Measurements from ENCODE around the gene CDK15.
A peak's percentile ranks its signal among the peaks of the same experiment; 100 is the strongest.

Gene CDK15

GRCh38 chr2:201909961-201910361 is 103.6 kb downstream of the CDK15 start:
- no peaks in the 10 kb centered on the region for H4K20me1 ChIP-seq (ENCODE audit: insufficient read depth, low read length)
- peak overlapping the region; percentile 67; the same call in 1 of the 2 replicates for H3K27ac ChIP-seq (ENCODE audit: low read length)
- TF ChIP-seq EZH2 (optimal IDR thresholded peaks at IDR 0.05; ENCODE audit: low read depth, low read length) (no peak), EZH2phosphoT487 (IDR thresholded peaks at IDR 0.05; ENCODE audit: low read length) (no peak), CTCF (IDR thresholded peaks at IDR 0.05; ENCODE audit: low read length) (no peak)
- no peaks in the 10 kb centered on the region for H3K36me3 ChIP-seq (replicated peaks; ENCODE audit: insufficient read depth, low read length)
- H3K9ac ChIP-seq (ENCODE audit: low read length), result peak overlapping the region; percentile 28; the same call in 1 of the 2 replicates
- peak overlapping the region; percentile 57 for H3K4me3 ChIP-seq (ENCODE audit: low read length)
- H3K9me3 ChIP-seq (replicated peaks; ENCODE audit: insufficient read depth, low read length), result no peaks in the 10 kb centered on the region
- peaks cover 17% of the 10 kb centered on the region for H3K4me1 ChIP-seq (ENCODE audit: low read length)
- H3K4me2 ChIP-seq (ENCODE audit: low read depth, low read length), result peak overlapping the region; percentile 83
- H2AFZ ChIP-seq (ENCODE audit: low read length), result peak overlapping the region; percentile 32
- peak; percentile 72 for DNase-seq
- no peaks in the 10 kb centered on the region for H3K27me3 ChIP-seq (replicated peaks; ENCODE audit: insufficient read depth, low read length)
- H3K79me2 ChIP-seq (ENCODE audit: low read length), result no peaks in the 10 kb centered on the region
- peaks cover 18% of the 10 kb centered on the region for H3F3A ChIP-seq (ENCODE audit: insufficient read depth, low read length)
- no peaks in the 10 kb centered on the region for H3K9me2 ChIP-seq (replicated peaks; ENCODE audit: insufficient read depth, low read length)

DNA sequence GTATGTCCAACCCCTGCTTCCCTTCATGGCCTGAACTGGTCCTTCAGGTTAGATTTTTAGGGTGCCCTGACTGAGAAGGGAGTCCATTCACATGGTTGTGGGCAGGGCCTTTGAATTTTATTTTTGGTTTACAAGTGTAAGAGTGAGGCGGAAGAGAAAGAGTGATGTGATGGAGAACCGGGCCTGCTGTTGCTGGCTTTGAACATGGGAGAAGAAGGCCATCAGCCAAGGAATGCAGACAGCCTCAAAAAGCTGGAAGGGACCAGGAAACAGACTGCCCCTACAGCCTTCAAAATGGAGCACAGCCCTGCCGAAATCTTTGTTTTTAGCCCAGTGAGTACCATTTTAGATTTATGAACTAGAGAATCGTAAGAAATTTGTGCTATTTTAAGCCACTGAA is 105.0 kb downstream of the CDK15 start:
- Histone ChIP-seq H3K36me3 (replicated peaks; ENCODE audit: insufficient read depth, low read length) (no peaks in the 10 kb centered on the region), H3K27ac (ENCODE audit: low read length) (no peak overlapping the region), H4K20me1 (ENCODE audit: insufficient read depth, low read length) (no peaks in the 10 kb centered on the region), H3K9me3 (replicated peaks; ENCODE audit: insufficient read depth, low read length) (no peaks in the 10 kb centered on the region), H3K9ac (ENCODE audit: low read length) (no peak overlapping the region), H3K27me3 (replicated peaks; ENCODE audit: insufficient read depth, low read length) (no peaks in the 10 kb centered on the region), H3K4me3 (ENCODE audit: low read length) (no peak overlapping the region), H3K4me1 (ENCODE audit: low read length) (peaks cover 21% of the 10 kb centered on the region), H2AFZ (ENCODE audit: low read length) (no peak overlapping the region), H3F3A (ENCODE audit: insufficient read depth, low read length) (peaks cover 19% of the 10 kb centered on the region), H3K4me2 (ENCODE audit: low read depth, low read length) (no peak overlapping the region), H3K9me2 (replicated peaks; ENCODE audit: insufficient read depth, low read length) (no peaks in the 10 kb centered on the region), H3K79me2 (ENCODE audit: low read length) (no peaks in the 10 kb centered on the region)
- no peak for DNase-seq
- TF ChIP-seq EZH2phosphoT487 (IDR thresholded peaks at IDR 0.05; ENCODE audit: low read length), result no peak
- no peak for TF ChIP-seq CTCF (IDR thresholded peaks at IDR 0.05; ENCODE audit: low read length)
- no peak for TF ChIP-seq EZH2 (optimal IDR thresholded peaks at IDR 0.05; ENCODE audit: low read depth, low read length)

GRCh38 chr2:201913201-201913600 is 106.9 kb downstream of the CDK15 start:
- H3K4me3 ChIP-seq (ENCODE audit: low read length), result no peak overlapping the region
- peaks cover 28% of the 10 kb centered on the region for H3F3A ChIP-seq (ENCODE audit: insufficient read depth, low read length)
- no peaks in the 10 kb centered on the region for H3K79me2 ChIP-seq (ENCODE audit: low read length)
- DNase-seq, result no peak
- H3K27me3 ChIP-seq (replicated peaks; ENCODE audit: insufficient read depth, low read length), result no peaks in the 10 kb centered on the region
- peaks cover 25% of the 10 kb centered on the region for H3K4me1 ChIP-seq (ENCODE audit: low read length)
- H3K9me2 ChIP-seq (replicated peaks; ENCODE audit: insufficient read depth, low read length), result no peaks in the 10 kb centered on the region
- H2AFZ ChIP-seq (ENCODE audit: low read length), result no peak overlapping the region
- TF ChIP-seq EZH2 (optimal IDR thresholded peaks at IDR 0.05; ENCODE audit: low read depth, low read length) (no peak), EZH2phosphoT487 (IDR thresholded peaks at IDR 0.05; ENCODE audit: low read length) (no peak), CTCF (IDR thresholded peaks at IDR 0.05; ENCODE audit: low read length) (no peak)
- H4K20me1 ChIP-seq (ENCODE audit: insufficient read depth, low read length), result no peaks in the 10 kb centered on the region
- H3K36me3 ChIP-seq (replicated peaks; ENCODE audit: insufficient read depth, low read length), result no peaks in the 10 kb centered on the region
- H3K4me2 ChIP-seq (ENCODE audit: low read depth, low read length), result no peak overlapping the region
- no peak overlapping the region for H3K27ac ChIP-seq (ENCODE audit: low read length)
- H3K9ac ChIP-seq (ENCODE audit: low read length), result no peak overlapping the region
- no peaks in the 10 kb centered on the region for H3K9me3 ChIP-seq (replicated peaks; ENCODE audit: insufficient read depth, low read length)

Measured in MM.1S (cell line).